ENCODE data around the gene CFP.

The CFP gene

GRCh38 chrX:47573341-47574075 lies 56.2 kb downstream of the CFP start:
- no peak for DNase-seq

All from activated gamma-delta T cell treated with Interleukin-2 at 50 U/mL for 16 hours (primary cell).